SK-N-MC (cell line): ENCODE data around the gene SLC38A1.

ENCODE experiments used
- EZH2 ChIP-seq: fragments of 200-600 bp; sonication (generic); IDR thresholded peaks from one replicate; pipeline ENCODE4 v1.6.1; 2017; ENCODE audit warnings: antibody characterized with exemption
- FOXP2 ChIP-seq: optimal IDR thresholded peaks from 2 replicates; pipeline ENCODE3; 2011; ENCODE audit warnings: mild to moderate bottlenecking, moderate library complexity; ENCODE audit not compliant: insufficient read depth; ENCODE audit errors: extremely low read length, control extremely low read depth
- POLR2AphosphoS5 ChIP-seq: IDR thresholded peaks from 2 replicates; pipeline ENCODE4 v1.6.1; 2012; ENCODE audit warnings: mild to moderate bottlenecking, low read depth, low read length, borderline replicate concordance

GRCh38 chr12:46230306-46230705, 38.5 kb downstream of the SLC38A1 start:
- TF ChIP-seq EZH2 (no peak), POLR2AphosphoS5 (no peak), FOXP2 (no peak)
